ENCODE measurements around the gene CAMKK2.
"Not testable (repeated sequence)": the region's sequence is repeated elsewhere in the genome, so short reads cannot be mapped to it uniquely, and the experiment has no call there.

Gene CAMKK2

GRCh38 chr12:121297435-121297991 is 1.0 kb upstream of the CAMKK2 start:
- no peak for DNase-seq

DNA sequence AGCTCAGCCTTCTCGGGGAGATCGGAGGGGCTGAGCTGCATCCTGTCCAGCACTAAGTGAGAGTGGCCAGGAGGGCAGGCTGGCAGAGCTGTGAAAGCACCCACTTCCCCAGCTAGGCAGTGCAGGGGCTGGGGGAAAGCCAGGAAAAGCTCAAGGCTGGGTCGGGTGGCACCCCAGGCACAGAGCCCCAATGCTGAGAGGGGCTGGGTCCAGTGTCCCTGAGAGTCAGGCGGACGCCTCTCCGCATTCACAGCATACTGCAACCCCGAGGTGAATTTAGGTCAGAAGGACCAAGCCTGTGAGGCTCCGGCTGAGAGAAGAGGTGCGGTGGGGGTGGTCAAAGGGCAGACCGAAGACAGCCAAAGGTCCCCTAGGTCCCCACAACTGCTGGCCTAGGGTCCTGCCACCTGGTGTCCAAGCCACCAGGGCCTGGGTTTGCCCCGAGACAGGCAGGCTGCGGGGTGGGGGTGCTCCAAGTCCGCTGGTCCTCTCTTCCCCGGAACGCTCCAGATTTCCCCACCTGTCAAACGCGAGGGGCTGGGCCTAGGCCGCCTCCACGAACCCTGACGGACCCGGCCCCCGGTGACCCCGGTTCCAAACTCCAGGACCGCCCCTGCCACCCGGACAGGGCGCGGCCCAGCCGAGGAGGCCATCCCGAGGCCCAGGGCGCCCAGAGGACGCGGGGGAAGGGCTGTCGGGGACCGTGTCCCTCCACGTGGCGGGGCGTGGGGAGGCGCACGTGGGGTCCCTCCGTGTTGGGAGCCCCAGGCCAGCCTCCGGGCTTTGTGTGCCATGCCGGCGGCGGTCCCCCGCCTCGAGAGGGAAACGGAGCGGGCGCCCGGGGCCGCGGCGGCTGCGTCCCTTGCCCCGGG is 527 bp downstream of the CAMKK2 start:
- DNase-seq = no peak

GRCh38 chr12:121295116-121295745 is 1.3 kb downstream of the CAMKK2 start:
- DNase-seq = no peak

DNA sequence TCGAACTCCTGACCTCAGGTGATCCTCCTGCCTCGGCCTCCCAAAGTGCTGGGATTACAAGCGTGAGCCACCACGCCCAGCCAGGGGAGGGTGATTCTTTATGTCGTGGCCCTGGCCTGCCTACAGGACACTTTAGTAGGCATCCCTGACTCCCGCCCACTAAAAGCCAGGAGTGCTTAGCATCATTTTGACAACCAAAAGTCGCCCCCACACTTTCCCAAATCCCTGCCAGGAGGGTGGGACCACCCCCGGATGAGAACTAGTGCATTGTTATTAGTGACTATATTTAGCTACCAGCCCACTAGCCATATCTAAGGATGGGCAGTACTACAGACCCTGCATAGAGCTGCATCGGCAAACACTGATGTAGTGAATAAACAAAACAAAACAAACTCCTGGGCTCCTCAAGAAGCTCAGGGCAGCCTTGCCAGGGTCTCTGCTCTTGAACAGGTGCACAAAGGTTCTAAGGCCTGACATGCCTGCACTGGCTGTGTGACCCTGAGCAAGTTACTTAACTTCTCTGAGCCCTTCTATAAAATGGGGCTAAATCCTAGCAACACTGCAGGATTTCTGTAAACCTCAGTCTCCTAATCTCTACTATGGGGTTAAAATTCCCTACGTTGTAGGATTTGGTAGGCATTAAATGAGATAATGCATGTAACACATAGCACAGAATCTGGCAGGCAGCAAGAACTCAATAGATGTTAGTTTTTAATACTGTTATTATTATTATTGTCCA is 2.2 kb downstream of the CAMKK2 start:
- DNase-seq = no peak

DNA sequence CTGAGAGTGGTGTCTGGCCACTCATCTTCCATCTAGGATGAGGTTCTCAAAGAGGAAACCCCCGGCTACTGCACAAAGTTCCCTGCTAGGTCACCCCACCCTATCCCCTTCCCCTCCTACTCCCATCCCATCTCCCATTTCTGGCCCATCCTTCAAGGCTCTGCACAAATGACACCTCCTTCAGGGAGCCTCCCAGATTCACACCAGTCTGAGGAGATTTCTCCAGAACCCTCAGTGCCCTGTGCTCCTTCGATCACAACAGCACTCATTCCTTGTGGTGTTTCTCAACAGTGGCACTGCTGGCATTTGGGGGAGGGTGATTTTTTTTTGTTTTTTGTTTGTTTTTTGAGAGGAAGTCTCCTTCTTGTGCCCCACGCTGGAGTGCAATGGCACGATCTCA is 2.9 kb downstream of the CAMKK2 start:
- DNase-seq = no peak

GRCh38 chr12:121290410-121290809 is 6.1 kb downstream of the CAMKK2 start:
- no peak for DNase-seq

DNA sequence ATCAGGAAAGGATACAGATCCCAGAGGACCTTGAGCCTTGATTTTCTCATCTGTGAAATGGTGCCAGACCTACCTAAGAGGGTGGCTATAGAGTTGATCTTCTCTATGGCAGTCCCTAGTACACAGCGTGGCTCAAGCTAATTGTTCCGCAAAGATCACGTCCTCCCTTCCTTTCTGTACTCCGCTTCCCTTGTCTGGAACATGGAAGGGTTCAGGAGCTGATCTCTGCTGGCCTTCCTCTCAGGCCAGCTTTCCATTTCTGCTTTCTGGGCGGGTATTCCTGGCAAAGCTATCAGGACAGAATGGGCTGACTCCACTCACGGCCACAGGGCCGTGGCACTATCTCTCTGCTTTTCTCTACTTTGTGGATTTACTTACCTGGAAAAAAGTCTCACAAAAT is 6.5 kb downstream of the CAMKK2 start:
- no peak for DNase-seq

- no peak for DNase-seq
Observed at GRCh38 chr12:121288986-121289385, 7.5 kb downstream of the CAMKK2 start.

DNA sequence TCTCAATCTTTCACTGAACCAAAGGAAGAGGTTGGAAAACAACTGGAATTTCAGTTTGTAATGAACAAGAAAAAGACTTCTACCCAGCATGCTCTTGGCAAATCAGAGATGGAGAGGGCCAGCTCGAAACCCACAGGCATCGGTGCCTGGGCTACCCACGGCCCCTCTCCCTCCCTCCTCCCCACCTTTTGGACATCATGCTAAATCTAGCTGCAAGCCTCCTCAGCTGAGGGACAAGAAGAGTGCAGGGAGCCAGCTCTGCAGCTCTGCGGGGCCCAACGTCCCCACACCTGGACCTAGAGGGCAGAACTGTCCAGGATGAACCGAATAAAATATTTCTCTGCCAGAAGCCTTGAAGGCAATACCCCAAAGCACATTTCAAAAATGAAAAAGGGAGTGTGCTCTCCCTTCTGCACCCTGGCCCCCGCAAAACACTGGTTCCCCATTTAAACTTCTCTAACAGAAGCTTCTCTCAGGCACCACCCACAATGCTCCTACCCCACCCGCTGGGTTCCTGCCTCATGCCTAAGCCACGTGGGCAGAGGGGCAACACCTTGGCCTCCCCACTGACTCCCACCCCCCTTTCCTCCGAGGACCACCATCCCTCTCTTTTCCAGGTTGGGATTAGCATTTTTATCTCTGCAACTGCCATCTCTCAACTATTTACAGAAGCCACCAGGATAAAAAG is 8.2 kb downstream of the CAMKK2 start:
- DNase-seq = no peak

DNA sequence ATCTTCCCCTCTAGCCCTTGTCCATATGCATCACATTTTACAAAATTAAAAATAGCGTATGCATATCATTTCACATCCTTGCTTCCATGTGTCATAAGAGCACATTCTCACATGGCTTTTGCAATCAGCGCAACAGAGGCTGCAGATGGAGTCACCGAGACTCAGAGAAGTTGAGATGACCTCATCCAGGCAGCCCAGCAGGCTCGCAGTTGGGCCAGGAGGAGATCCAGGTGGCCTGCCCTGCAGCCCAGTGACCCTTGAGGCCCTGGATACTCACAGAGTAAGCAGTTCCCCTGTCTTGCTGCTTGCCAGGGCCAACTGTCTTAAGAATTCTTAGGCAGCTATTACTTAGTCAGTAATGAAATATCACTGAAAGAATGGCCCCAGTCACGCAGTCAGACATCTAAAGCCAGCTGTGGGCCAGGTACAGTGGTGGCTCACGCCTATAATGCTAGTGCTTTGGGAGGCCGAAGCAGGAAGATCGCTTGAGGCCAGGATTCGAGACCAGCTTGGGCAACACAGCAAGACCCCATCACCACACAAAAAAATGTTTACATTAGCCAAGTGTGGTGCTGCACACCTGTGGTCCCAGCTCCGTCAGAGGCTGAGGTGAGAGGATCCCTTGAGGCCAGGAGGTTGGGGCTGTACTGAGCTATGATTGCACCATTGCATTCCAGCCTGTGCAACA is 9.1 kb downstream of the CAMKK2 start:
- no peak for DNase-seq

GRCh38 chr12:121285856-121286255 is 10.7 kb downstream of the CAMKK2 start:
- no peak for DNase-seq

GRCh38 chr12:121284551-121285390 is 11.7 kb downstream of the CAMKK2 start:
- no peak for DNase-seq

GRCh38 chr12:121283841-121284240 is 12.7 kb downstream of the CAMKK2 start:
- DNase-seq = no peak

- DNase-seq = no peak
Observed at GRCh38 chr12:121283388-121283787, 13.1 kb downstream of the CAMKK2 start.

- DNase-seq = not testable (repeated sequence)
Observed at GRCh38 chr12:121282910-121283309, 13.6 kb downstream of the CAMKK2 start.

DNA sequence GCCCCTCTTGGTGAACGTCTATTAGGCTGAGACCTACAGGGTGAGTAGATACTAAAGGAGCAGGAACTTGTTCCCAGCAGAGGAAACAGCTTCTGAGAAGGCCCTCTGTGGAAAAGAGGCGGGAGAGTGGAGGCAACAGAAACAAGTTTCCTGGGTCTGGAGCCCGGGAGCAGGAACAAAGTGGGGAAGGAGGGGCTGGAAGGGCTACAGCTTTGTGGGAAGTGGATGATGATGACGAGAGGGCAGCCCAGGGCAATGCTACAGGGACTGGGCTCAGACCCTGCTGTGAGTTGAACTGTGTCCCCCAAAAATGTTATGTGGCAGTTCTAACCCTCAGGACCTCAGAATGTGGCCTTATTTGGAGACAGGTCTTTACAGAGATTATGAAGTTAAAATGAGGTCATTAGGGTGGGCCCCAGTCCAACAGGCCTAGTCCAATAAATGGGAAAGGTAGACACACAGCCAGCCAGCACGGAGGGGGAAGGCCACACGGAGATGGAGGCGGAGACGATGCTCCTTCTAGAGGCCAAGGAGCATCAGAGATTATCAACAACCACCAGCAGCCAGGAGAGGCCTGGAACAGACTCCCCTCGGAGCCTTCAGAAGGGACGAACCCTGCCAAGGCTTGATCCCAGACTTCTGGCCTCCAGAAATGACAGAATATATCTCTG is 14.3 kb downstream of the CAMKK2 start:
- no peak for DNase-seq

DNA sequence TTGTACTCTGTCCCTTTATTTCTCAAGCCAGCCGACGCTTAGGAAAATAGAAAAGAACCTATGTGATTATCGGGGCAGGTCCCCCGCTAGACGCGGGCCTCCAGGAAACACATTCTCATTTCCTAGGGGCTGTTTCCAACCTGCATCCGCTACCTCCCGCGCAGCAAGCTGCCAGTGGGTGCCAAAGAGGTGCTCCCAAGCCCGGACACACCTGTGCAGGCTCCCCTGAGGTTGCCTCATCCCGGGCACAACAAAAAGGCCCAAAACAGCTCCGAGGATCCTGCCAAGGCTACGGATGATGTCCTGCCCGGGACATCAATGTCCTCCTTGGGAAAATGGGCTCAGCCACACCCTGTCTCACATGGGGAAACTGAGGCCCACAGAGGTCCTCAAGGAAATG is 15.4 kb downstream of the CAMKK2 start:
- DNase-seq = not testable (repeated sequence)

DNA sequence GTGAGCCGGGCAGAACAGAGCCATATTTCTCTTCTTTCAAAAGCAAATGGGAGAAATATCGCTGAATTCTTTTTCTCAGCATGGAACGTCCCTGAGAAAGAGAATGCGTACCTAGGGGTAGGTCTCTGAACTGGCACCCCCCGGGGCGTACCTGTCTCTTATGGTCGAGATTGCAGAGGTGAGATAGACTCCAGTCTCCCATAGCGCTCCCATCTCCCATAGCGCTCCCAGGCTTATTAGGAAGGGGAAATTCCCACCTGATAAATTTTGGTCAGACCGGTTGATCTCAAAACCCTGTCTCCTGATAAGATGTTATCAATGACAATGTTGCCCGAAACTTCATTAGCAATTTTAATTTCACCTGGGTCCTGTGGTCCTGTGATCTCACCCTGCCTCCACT is 16.0 kb downstream of the CAMKK2 start:
- DNase-seq = not testable (repeated sequence)

DNA sequence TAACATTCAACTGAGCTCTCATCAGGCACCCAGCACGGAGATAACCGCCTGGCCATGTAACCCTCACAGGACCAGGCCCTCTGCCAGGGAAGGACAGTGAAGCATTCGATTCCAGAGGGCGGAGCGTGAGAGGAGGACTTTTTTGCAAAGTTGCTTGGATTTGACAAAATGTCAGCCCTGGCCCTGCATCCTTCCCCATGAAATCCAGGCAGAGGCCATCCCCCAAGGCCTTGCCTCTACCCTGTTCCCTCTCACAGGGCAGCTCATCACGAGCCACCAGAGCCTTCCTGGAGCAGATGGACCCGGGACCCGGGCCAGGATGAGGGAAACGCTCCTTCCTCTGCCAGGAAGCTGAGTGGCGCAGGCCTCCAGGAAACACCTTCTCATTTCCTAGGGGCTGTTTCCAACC is 17.0 kb downstream of the CAMKK2 start:
- no peak for DNase-seq

GRCh38 chr12:121279071-121279375 is 17.5 kb downstream of the CAMKK2 start:
- no peak for DNase-seq

Data from effector CD4-positive, alpha-beta T cell (primary cell).